ENCODE data around the gene FAM241A. TPM values are rescaled to one million over a fixed set of nuclear protein-coding genes. Genes with fewer than 3 reads are reported as not detected.

Gene FAM241A
- total and polyA plus RNA-seq, 2 donors (not counting 3 experiments of a cell fraction or from before 2014, with no cell fraction given), result 3.2 to 9.1 TPM

GRCh38 chr4:112181358-112182000 is 36.2 kb downstream of the FAM241A start:
- no peak for FAIRE-seq

More at GRCh38 chr4:112181358-112182000, 36.2 kb downstream of the FAM241A start:
- Histone ChIP-seq H3K4me3 (replicated peaks in 1 of 3; ENCODE audit: insufficient read depth in 1 of 3, low read depth in 1 of 3, low read length in 3 of 3) (no peak overlapping the region), H4K20me1 (replicated peaks; ENCODE audit: control insufficient read depth, extremely low read depth, insufficient read depth, low read length) (no peaks in the 10 kb centered on the region), H3K27ac (ENCODE audit: insufficient read depth, low read depth, low read length) (no peak overlapping the region), H3K9me1 (replicated peaks; ENCODE audit: control insufficient read depth, extremely low read depth, insufficient read depth, low read length) (no peaks in the 10 kb centered on the region), H3K27me3 (ENCODE audit: control insufficient read depth in 2 of 2, insufficient read depth in 2 of 2, low read length in 2 of 2) (no peaks in the 10 kb centered on the region), H2AFZ (ENCODE audit: low read depth, low read length) (no peak overlapping the region), H3K4me1 (ENCODE audit: control insufficient read depth, extremely low read depth, insufficient read depth, low read length) (no peaks in the 10 kb centered on the region), H3K9me3 (replicated peaks; ENCODE audit: control insufficient read depth, insufficient read depth, low read length) (no peaks in the 10 kb centered on the region), H3K79me2 (ENCODE audit: control insufficient read depth, insufficient read depth, low read length) (peaks cover 18% of the 10 kb centered on the region), H3K9ac (replicated peaks; ENCODE audit: extremely low read depth, insufficient read depth, low read length) (no peak overlapping the region), H3K4me2 (ENCODE audit: insufficient read depth, low read length) (no peak overlapping the region), H3K36me3 (ENCODE audit: control insufficient read depth in 2 of 2, extremely low read depth in 1 of 2, insufficient read depth in 2 of 2, low read length in 2 of 2) (no peaks in the 10 kb centered on the region)
- TF ChIP-seq, protein P1, sequence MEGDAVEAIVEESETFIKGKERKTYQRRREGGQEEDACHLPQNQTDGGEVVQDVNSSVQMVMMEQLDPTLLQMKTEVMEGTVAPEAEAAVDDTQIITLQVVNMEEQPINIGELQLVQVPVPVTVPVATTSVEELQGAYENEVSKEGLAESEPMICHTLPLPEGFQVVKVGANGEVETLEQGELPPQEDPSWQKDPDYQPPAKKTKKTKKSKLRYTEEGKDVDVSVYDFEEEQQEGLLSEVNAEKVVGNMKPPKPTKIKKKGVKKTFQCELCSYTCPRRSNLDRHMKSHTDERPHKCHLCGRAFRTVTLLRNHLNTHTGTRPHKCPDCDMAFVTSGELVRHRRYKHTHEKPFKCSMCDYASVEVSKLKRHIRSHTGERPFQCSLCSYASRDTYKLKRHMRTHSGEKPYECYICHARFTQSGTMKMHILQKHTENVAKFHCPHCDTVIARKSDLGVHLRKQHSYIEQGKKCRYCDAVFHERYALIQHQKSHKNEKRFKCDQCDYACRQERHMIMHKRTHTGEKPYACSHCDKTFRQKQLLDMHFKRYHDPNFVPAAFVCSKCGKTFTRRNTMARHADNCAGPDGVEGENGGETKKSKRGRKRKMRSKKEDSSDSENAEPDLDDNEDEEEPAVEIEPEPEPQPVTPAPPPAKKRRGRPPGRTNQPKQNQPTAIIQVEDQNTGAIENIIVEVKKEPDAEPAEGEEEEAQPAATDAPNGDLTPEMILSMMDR (IDR thresholded peaks at IDR 0.05; ENCODE audit: extremely low read depth in 1 of 2, insufficient read depth in 1 of 2, low read depth in 1 of 2, low read length in 2 of 2), result no peak
- no peak for TF ChIP-seq MYC (IDR thresholded peaks at IDR 0.05; ENCODE audit: low read depth, low read length)
- no peak for TF ChIP-seq GATA2 (IDR thresholded peaks at IDR 0.05; ENCODE audit: insufficient read depth, insufficient read length, low read depth, low read length)
- no peak for TF ChIP-seq POLR2A (IDR thresholded peaks at IDR 0.05; ENCODE audit: low read depth, low read length)
- no peak for TF ChIP-seq EZH2 (IDR thresholded peaks at IDR 0.05; ENCODE audit: borderline replicate concordance, low read depth, low read length, severe bottlenecking)
- no peak for TF ChIP-seq MAX (IDR thresholded peaks at IDR 0.05; ENCODE audit: insufficient read depth, insufficient read length)
- TF ChIP-seq FOS (IDR thresholded peaks at IDR 0.05; ENCODE audit: borderline replicate concordance, insufficient read depth, low read length), result no peak
- TF ChIP-seq POLR2AphosphoS5 (IDR thresholded peaks at IDR 0.05; ENCODE audit: insufficient read depth, low read depth, low read length), result no peak
- no peak for TF ChIP-seq JUN (IDR thresholded peaks at IDR 0.05; ENCODE audit: borderline replicate concordance, insufficient read depth, insufficient read length, low read depth)
- DNase-seq (ENCODE audit: low read depth, low spot score), result no peak
- no TSS peak for BruUV-seq (replicated peaks)
- ChIA-PET CTCF (interaction anchor here (1.0 to 1.7 kb wide), 2 partner anchors 15 to 82 kb away, joined by 3 to 5 read pairs; no protein-coding TSS in a partner anchor), POLR2A (no interaction called here)
- intact Hi-C loops (cut with micrococcal nuclease) (no loop called here), dilution Hi-C loops (cut with MboI; ENCODE audit: extremely low pct_ligation_motif_present, low sequenced_read_pairs) (no loop called here)

Data from endothelial cell of umbilical vein (primary cell).